Keratinocyte (primary cell): ENCODE measurements around the gene MICAL2. TPM values are rescaled to one million over a fixed set of nuclear protein-coding genes. Genes with fewer than 3 reads are reported as not detected.

Source experiments
- DNase-seq: peaks from one replicate; pipeline ENCODE4 v3.0.0-alpha.2; 2011; ENCODE audit warnings: low read depth, missing footprints, low spot score
- FAIRE-seq: peaks from 2 replicates; lab custom pipeline; 2011; peaks lifted over from hg19 to GRCh38; lab: Jason Lieb, UNC
- H2AFZ ChIP-seq: 2 replicates; pipeline ENCODE4 v1.6.0; 2012; ENCODE audit warnings: low read length, control low read depth, inconsistent platforms; ENCODE audit not compliant: control insufficient read depth
- H3K27ac ChIP-seq: 2 replicates; pipeline ENCODE4 v1.5.1; 2011; ENCODE audit warnings: low read length; ENCODE audit not compliant: control insufficient read depth, insufficient read depth
- H3K27me3 ChIP-seq: 3 replicates; pipeline ENCODE4 v1.6.0; 2011; ENCODE audit warnings: low read length; ENCODE audit not compliant: control insufficient read depth, insufficient read depth; ENCODE audit errors: extremely low read depth
- H3K36me3 ChIP-seq, 2 experiments: 2 replicates in 1 of 2; 3 replicates in 1 of 2; pipeline ENCODE4 v1.5.1; 2011; ENCODE audit warnings: low read length in 2 of 2, mild to moderate bottlenecking in 1 of 2; ENCODE audit not compliant: control insufficient read depth in 2 of 2, insufficient read depth in 2 of 2; ENCODE audit errors: extremely low read depth in 1 of 2
- H3K4me1 ChIP-seq: 3 replicates; pipeline ENCODE4 v1.5.1; 2011; ENCODE audit warnings: low read length; ENCODE audit not compliant: control insufficient read depth, insufficient read depth; ENCODE audit errors: extremely low read depth
- H3K4me2 ChIP-seq: 3 replicates; pipeline ENCODE4 v1.6.0; 2011; ENCODE audit warnings: low read depth, low read length; ENCODE audit not compliant: control insufficient read depth, insufficient read depth; ENCODE audit errors: extremely low read depth
- H3K4me3 ChIP-seq, 3 experiments: fragments of 200-600 bp in 1 of 3; sonication (generic) in 1 of 3; 2 replicates in 2 of 3; 3 replicates in 1 of 3; pipeline ENCODE4 v1.5.1; 2011 to 2016; ENCODE audit warnings: low read length in 3 of 3, mild to moderate bottlenecking in 3 of 3, control low read depth in 2 of 3, inconsistent platforms in 1 of 3, low read depth in 1 of 3, mixed read lengths in 1 of 3, mixed run types in 1 of 3, moderate library complexity in 1 of 3; ENCODE audit not compliant: control insufficient read depth in 2 of 3, insufficient read depth in 2 of 3; ENCODE audit errors: extremely low read depth in 1 of 3
- H3K79me2 ChIP-seq: 2 replicates; pipeline ENCODE4 v1.6.0; 2012; ENCODE audit warnings: low read length; ENCODE audit not compliant: control insufficient read depth, insufficient read depth
- H3K9ac ChIP-seq: 3 replicates; pipeline ENCODE4 v1.6.0; 2011; ENCODE audit warnings: low read length; ENCODE audit not compliant: control insufficient read depth, insufficient read depth; ENCODE audit errors: extremely low read depth
- H3K9me1 ChIP-seq: 3 replicates; pipeline ENCODE4 v1.6.0; 2011; ENCODE audit warnings: low read length; ENCODE audit not compliant: control insufficient read depth, insufficient read depth; ENCODE audit errors: extremely low read depth
- H3K9me3 ChIP-seq: 2 replicates; pipeline ENCODE4 v1.5.1; 2012; ENCODE audit warnings: low read depth, low read length; ENCODE audit not compliant: control insufficient read depth
- H4K20me1 ChIP-seq: 3 replicates; pipeline ENCODE4 v1.6.0; 2011; ENCODE audit warnings: low read length; ENCODE audit not compliant: control insufficient read depth, insufficient read depth; ENCODE audit errors: extremely low read depth
- EZH2 ChIP-seq: IDR thresholded peaks from one replicate; pipeline ENCODE4 v1.6.1; 2012; ENCODE audit warnings: inconsistent platforms, mild to moderate bottlenecking, low read length, moderate library complexity
- dilution Hi-C: fragments of 300-500 bp; cut with MboI; formaldehyde crosslinking; loops from one replicate; pipeline ENCODE4 v1.7.0; 2020; ENCODE audit warnings: low sequenced_read_pairs; ENCODE audit not compliant: extremely low pct_ligation_motif_present
- polyA plus RNA-seq, 5 experiments: library from polyadenylated mRNA; depleted of rRNA in 3 of 5; stranded (reverse) in 3 of 5; stranded (forward) in 1 of 5; unstranded in 1 of 5; fragments of >200 nt; gene quantifications; 1 replicate in 1 of 5; 2 replicates in 3 of 5; 3 replicates in 1 of 5; pipeline versions ENCODE4 v1.2.1 to v1.2.3, GENCODE V29; 2011 to 2012; ENCODE audit warnings: missing spikeins in 2 of 5, low read depth in 1 of 5, low replicate concordance in 1 of 5
- TF ChIP-seq, protein P1 (sequence below), 3 experiments: IDR thresholded peaks in 1 of 3; conservative IDR thresholded peaks in 1 of 3; optimal IDR thresholded peaks in 1 of 3; 2 replicates in 2 of 3; 3 replicates in 1 of 3; pipeline versions ENCODE3 to v1.5.1; 2011; ENCODE audit warnings: low read length in 3 of 3, mild to moderate bottlenecking in 3 of 3, moderate library complexity in 2 of 3, control low read depth in 1 of 3, inconsistent platforms in 1 of 3; ENCODE audit not compliant: insufficient read depth in 2 of 3; ENCODE audit errors: extremely low read depth in 1 of 3

MICAL2 gene
- polyA plus RNA-seq, 1 donor (not counting 4 experiments of a cell fraction or from before 2014, with no cell fraction given) = 83.9 TPM

- no peak overlapping the region for H3K27ac ChIP-seq
Observed at GRCh38 chr11:12084256-12084655, 26.1 kb upstream of the MICAL2 start.

DNA sequence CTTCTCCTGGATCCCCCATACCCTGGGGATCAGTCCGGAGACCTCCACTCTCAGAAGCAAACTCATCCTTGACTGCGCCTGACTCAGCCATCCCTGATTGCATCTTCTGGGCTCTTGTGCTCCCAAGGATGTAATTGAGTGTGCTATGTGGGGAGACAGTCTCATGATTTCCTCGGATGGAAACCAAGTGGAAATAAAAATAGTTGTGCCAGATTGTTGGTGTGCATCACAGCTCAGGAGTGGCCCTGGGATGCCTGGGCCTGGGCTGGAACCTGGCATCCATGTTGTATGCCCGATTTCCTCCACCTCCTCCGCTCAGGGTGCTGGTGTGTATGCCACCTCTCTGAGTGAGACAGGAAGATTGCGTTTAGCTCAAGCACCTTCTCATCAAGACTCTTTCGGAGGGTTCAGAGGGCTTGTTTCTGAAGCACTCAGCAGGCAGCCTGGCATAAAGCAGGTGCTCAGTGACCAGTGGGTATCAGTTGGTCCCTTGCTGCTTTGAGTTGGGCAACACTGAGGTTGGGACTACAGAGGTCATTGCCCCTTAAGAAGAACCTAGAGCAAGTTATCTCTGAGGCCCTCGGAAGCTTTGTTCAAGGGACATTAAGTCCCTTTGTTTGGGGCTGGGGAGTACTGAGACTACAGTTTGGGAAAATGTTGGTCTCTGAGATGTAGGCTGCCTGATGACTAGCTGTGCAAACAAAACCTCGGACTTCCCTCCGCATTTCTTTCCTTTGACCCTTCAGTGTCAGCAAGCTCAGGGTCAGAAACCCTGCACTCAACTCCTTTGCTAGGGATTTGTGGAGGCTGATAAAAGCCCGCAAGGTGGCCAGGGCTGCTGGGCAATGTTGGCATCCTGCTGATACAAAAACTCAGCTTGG is 24.8 kb upstream of the MICAL2 start:
- H3K9me3 ChIP-seq = peaks cover 2% of the 10 kb centered on the region
- no peaks in the 10 kb centered on the region for H4K20me1 ChIP-seq
- no peak for TF ChIP-seq EZH2
- TF ChIP-seq, protein P1, sequence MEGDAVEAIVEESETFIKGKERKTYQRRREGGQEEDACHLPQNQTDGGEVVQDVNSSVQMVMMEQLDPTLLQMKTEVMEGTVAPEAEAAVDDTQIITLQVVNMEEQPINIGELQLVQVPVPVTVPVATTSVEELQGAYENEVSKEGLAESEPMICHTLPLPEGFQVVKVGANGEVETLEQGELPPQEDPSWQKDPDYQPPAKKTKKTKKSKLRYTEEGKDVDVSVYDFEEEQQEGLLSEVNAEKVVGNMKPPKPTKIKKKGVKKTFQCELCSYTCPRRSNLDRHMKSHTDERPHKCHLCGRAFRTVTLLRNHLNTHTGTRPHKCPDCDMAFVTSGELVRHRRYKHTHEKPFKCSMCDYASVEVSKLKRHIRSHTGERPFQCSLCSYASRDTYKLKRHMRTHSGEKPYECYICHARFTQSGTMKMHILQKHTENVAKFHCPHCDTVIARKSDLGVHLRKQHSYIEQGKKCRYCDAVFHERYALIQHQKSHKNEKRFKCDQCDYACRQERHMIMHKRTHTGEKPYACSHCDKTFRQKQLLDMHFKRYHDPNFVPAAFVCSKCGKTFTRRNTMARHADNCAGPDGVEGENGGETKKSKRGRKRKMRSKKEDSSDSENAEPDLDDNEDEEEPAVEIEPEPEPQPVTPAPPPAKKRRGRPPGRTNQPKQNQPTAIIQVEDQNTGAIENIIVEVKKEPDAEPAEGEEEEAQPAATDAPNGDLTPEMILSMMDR (optimal IDR thresholded peaks at IDR 0.05 in 1 of 3, IDR thresholded peaks at IDR 0.05 in 1 of 3, conservative IDR thresholded peaks at IDR 0.05 in 1 of 3; ENCODE audit: extremely low read depth in 1 of 3, insufficient read depth in 2 of 3, low read length in 3 of 3) = no peak
- H3K4me1 ChIP-seq = peaks cover 56% of the 10 kb centered on the region
- peak overlapping the region in 2 of 3 experiments; percentile 1 to 11 for H3K4me3 ChIP-seq
- no peaks in the 10 kb centered on the region for H3K79me2 ChIP-seq
- DNase-seq (no peak), FAIRE-seq (no peak)
- H3K9me1 ChIP-seq = no peaks in the 10 kb centered on the region
- no peak overlapping the region for H2AFZ ChIP-seq
- peak overlapping the region; percentile 88 for H3K9ac ChIP-seq
- peak overlapping the region; percentile 86 for H3K4me2 ChIP-seq
- no peaks in the 10 kb centered on the region for H3K27me3 ChIP-seq
- peak overlapping the region; percentile 99 for H3K27ac ChIP-seq
- H3K36me3 ChIP-seq = peaks cover 0 to 8% of the 10 kb centered on the region in 2 experiments
- dilution Hi-C loops = no loop called here

More at GRCh38 chr11:12084256-12084655, 26.1 kb upstream of the MICAL2 start:
- Histone ChIP-seq H3K9me3 (peaks cover 2% of the 10 kb centered on the region), H2AFZ (no peak overlapping the region), H3K4me2 (no peak overlapping the region), H4K20me1 (no peaks in the 10 kb centered on the region), H3K4me1 (peaks cover 57% of the 10 kb centered on the region), H3K4me3 (no peak overlapping the region), H3K36me3 (peaks cover 0 to 8% of the 10 kb centered on the region in 2 experiments), H3K27me3 (no peaks in the 10 kb centered on the region), H3K9me1 (no peaks in the 10 kb centered on the region), H3K79me2 (no peaks in the 10 kb centered on the region), H3K9ac (no peak overlapping the region)
- DNase-seq = no peak
- TF ChIP-seq, protein P1 (optimal IDR thresholded peaks at IDR 0.05 in 1 of 3, IDR thresholded peaks at IDR 0.05 in 1 of 3, conservative IDR thresholded peaks at IDR 0.05 in 1 of 3; ENCODE audit: extremely low read depth in 1 of 3, insufficient read depth in 2 of 3, low read length in 3 of 3) = no peak
- TF ChIP-seq EZH2 = no peak
- no peak for FAIRE-seq
- dilution Hi-C loops = no loop called here
